ENCODE results near the gene SCUBE3. TPM values are rescaled to one million over a fixed set of nuclear protein-coding genes. Genes with fewer than 3 reads are reported as not detected.

Gene SCUBE3
- total and polyA plus RNA-seq, 9 of the 15 experiments (the other 6 are each of a cell fraction or from before 2014, with no cell fraction given): 0.01 to 0.11 TPM; not detected in 7

DNA sequence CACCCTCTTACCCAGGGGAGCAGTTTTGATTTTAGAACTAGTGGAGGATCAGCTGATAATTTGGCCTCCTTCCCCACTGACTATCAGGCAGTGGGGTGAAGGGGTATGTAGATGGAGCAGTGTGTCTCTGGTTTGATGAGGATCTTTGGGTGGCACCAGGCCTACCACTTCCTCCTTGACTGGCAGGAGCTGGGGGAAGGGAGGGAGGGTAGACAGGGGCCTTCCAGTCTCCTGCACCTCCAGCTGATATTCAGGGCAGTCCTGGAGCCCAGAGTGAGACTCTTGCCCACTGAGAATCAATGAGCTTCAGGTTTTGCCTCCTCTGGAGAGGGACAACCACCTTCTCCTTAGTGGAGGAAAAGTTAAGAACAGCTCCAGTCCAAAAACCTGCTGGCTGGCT, 87.1 kb downstream of the SCUBE3 start (continued):
- TF ChIP-seq CHD7 (IDR thresholded peaks at IDR 0.05; ENCODE audit: low read depth, low read length): no peak
- no peak for TF ChIP-seq SMARCB1 (IDR thresholded peaks at IDR 0.05; ENCODE audit: insufficient read length, low read depth)
- TF ChIP-seq ZNF408 (CRISPR knock-in tag; IDR thresholded peaks at IDR 0.05; ENCODE audit: low read depth): no peak
- TF ChIP-seq BRF1 (IDR thresholded peaks at IDR 0.05; ENCODE audit: borderline replicate concordance, extremely low read depth, insufficient read length): no peak
- no peak for TF ChIP-seq GTF2E2 (tag; IDR thresholded peaks at IDR 0.05)
- TF ChIP-seq EHMT2 (IDR thresholded peaks at IDR 0.05): no peak
- TF ChIP-seq ZNF57 (CRISPR knock-in tag; IDR thresholded peaks at IDR 0.05): no peak
- TF ChIP-seq, protein P1, sequence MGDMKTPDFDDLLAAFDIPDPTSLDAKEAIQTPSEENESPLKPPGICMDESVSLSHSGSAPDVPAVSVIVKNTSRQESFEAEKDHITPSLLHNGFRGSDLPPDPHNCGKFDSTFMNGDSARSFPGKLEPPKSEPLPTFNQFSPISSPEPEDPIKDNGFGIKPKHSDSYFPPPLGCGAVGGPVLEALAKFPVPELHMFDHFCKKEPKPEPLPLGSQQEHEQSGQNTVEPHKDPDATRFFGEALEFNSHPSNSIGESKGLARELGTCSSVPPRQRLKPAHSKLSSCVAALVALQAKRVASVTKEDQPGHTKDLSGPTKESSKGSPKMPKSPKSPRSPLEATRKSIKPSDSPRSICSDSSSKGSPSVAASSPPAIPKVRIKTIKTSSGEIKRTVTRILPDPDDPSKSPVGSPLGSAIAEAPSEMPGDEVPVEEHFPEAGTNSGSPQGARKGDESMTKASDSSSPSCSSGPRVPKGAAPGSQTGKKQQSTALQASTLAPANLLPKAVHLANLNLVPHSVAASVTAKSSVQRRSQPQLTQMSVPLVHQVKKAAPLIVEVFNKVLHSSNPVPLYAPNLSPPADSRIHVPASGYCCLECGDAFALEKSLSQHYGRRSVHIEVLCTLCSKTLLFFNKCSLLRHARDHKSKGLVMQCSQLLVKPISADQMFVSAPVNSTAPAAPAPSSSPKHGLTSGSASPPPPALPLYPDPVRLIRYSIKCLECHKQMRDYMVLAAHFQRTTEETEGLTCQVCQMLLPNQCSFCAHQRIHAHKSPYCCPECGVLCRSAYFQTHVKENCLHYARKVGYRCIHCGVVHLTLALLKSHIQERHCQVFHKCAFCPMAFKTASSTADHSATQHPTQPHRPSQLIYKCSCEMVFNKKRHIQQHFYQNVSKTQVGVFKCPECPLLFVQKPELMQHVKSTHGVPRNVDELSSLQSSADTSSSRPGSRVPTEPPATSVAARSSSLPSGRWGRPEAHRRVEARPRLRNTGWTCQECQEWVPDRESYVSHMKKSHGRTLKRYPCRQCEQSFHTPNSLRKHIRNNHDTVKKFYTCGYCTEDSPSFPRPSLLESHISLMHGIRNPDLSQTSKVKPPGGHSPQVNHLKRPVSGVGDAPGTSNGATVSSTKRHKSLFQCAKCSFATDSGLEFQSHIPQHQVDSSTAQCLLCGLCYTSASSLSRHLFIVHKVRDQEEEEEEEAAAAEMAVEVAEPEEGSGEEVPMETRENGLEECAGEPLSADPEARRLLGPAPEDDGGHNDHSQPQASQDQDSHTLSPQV (IDR thresholded peaks at IDR 0.05): no peak
